ENCODE data around the gene CSMD2.

Gene CSMD2

DNA sequence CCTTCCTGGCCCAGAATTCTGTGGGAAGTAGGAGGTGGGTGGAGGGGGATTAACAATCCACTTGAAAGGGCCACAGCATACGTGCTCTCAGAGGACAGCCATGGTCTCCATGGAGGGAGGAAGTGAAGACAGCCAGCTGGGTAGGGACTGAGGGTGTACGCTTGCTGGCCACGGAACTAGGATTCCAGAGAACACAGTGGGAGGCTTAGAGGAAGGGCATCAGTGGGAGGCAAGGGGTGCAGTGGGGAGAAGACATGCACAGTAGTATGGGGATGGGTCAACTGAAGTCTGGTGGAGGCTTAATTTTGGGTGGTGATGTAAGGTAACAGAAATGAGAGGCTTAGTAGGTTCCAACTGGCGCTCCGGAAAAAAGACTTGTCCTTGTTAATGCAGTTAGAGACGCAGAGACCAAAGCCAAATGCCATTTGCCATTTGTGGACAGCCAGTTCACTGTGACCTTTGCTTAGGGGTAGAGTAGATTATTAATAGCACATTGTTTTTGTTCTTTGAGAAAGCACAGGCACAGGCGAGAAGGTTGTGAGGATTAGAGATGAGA, 589.6 kb downstream of the CSMD2 start:
- DNase-seq, result no peak

DNA sequence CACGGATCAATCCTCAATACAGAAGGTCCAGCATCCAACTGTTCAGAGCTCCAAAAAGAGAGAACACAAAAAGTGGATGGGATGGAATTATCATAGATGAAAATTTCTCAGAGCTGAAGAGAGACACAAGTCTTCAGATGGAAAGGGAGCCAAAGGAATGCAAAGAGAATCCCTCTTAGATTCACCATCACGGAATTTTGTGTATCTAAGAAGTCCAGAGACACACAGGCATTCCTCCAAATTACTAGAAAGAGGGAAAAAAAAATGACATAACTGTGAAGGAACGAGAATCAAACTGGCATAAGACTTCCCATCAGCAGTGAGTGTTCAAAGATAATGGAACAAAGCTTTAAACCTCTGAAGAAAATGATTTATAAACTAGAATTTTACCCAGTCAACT, 591.4 kb downstream of the CSMD2 start:
- no peak for DNase-seq

DNA sequence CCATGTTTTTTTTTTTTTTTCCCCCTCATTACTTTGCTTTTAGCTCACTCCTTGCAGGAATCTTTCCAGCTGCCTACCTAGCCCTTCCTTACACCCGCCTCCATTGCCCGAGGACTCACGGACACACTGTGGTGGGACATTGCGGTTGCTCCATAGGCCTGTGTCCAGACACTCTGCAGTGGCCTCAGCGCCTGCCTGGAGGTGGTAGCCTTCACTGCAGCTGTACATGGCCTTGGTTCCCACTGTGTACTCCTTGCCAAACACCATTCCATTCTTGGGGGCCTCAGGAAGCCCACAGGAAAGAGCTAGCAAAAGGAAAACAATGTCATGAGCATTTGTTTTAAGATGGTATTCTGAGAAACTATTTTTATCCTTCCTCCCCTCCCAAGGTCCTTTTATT, 592.6 kb downstream of the CSMD2 start:
- no peak for DNase-seq

DNA sequence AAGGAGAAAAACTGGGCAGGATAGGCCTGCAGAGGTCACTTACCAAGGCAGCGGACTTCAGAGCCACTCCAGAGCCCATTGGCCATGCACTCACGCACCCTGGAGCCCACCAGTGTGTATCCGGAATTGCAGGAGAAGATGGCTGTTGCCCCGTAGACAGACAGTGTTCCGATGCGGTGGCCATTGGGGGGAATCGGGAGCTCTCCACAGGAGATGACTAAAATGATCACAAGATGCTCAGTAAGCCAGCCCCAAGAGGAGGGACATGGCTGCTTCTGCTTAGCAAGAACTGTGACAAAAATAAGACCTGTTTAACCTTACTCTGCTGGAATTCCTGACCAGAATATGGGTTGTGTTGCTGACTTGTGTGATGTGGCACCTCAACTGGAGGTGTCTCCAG, 595.7 kb downstream of the CSMD2 start:
- no peak for DNase-seq

DNA sequence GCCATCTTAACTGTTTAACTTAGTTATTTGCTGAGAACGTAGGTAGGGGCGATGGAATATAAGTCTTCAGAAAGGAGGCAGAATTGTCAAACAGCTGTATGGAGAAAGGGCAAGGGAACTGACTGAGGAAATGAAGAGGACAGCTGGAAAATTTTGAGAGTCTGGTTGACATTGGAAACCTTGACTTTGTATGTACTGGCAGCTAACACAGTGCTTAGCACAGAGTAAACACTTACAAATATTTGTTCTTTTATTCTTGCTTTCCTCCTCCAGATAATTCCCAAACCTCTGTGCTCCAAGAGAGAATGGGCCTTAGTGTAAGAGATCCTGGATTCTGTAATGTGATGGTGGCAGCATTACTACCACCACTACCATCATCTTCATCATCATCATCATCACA, 601.3 kb downstream of the CSMD2 start:
- no peak for DNase-seq

DNA sequence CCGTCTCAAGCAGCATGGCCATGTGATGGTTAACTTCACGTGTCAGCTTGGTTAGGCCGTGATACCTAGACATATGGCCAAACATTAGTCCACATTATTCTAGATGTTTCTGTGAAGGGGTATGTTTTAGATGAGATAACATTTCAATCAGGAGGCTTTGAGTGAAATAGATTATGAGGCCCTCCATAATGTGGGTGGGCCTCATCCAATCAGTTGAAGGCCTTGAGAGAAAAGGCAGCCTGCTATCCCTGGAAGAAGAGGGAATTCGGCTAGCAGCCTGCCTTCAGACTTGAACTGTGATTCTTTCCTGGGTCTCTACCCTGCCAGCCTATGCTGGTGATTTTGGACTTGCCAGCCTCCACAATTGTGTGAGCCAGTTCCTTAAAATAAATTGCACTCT, 602.5 kb downstream of the CSMD2 start:
- DNase-seq, result no peak

DNA sequence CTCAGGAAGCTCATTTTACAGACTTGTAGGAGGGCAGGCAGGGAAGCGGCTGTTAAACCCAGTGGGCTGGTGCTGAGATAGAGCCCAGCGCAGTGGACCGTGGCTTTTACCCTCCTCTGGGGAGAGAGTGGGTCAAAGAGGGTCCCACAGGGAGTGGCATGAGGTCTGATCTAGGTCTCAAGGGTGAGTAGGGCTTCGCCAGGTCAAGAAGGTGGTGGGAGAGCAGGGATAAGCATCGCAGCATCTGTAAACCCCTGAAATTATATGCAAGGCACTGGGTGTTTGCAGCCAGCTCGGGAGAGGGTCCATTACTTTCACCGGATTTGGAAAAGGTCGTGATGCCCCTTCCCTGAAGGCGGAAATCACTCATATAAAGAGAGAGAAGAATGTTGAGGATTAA, 603.5 kb downstream of the CSMD2 start:
- no peak for DNase-seq

DNA sequence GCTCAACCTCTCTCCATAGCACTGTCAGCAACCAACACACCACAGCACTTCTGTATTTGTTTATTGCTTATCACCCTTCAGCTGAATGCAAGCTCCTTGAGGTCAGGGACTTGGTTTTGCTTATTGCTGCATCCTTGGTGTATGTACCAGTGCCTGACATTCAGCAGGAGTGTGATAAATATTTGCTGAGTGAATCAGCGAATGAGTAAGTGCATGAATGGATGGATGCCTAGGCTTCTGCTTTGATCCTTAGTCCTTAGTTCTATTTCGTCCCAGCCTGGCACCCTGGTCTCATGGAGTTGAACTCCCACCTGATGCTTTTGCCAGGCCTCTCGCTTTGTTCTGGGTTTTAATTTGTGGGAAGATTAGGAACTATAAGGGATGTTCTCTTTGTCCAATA, 604.4 kb downstream of the CSMD2 start:
- DNase-seq, result no peak

DNA sequence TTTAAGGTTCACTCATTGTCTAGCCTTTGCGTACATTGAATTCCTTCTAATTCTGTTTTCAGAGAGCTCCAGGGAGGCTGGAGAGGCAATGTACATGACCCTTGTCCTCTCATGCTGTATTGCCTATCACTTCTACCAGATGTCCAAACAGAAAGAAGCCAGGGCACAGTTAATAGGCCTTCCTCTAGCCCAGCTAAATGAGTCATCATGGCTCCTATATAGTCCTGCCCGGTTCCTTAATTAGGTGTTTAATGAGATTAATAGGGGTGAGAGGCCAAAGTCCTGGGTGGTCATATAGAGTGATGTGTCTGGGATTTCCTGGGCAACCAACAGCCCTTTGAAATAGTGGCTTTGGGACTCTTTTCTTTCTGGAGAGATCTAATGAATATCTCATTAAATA, 616.3 kb downstream of the CSMD2 start:
- DNase-seq, result no peak

DNA sequence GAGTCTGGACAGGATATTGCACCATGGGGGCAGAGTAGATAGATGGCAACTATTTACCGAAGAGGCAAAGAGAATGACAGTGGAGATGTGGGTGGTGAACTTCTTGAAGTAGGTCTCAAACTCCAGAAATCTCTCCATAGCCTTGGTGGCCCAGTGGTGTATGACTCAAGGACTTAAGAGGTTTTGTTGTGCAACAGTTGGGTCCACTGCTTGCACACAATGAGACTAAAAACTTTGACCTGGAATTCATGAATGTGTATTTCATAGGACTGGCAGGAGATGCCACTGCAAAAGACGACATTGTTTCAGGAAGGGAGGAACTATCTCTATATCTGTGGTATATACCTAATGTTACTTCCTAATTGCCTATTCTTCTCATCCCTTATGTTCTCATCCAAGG, 616.7 kb downstream of the CSMD2 start:
- DNase-seq, result no peak

DNA sequence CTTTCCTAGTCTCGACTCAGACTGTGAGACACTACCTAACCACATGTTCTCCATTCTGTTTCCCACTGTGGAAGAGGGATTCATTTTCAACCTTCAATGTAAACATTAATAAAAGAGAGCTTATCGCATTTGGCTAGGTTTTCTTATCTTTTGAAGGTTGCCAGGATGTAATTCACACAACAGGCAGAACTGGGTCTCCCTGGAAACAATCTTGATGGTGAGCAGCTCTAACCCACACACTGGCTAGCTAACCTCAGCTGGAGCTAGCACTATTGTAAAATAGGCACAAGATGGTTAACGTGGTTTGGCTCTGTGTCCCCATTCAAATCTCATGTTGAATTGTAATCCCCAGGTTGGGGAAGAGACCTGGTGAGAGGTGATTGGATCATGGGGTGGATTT, 617.5 kb downstream of the CSMD2 start:
- DNase-seq, result no peak

DNA sequence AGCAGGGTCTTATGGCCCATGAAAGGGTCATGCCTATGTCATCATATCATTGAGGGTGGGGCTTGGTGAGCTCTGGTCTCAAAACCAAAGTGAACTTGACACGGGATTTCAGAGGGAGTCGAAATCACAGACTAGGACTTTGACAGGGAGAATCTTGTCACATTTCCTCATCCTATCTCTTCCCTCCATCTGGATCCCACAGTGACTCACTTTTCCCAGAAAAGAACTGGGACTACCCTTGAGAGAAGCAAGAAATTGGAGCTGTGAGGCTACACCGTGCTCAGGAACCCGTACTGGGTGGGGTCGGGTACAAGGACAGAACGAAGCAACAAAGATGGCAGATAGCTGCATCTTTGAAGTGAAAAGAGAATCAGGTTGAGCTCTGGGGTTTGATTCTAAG, 623.1 kb downstream of the CSMD2 start:
- no peak for DNase-seq

DNA sequence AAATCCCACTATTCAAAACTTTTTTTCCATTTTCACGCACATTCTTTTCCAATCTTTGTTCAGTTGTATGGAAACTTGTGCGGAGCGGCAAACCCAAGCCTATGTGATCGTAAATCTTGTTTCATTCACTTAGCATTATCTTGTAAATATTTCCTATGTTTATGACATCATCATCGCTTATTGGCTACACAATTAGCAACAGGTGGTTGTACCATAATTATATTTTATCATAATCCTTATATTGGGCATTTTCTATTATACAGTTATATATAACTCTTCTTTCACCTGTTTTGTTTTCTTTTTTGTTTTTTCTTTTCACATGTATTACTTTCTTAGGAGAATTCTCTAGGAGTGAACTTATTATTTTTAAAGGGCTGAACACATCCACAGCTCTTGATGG, 627.1 kb downstream of the CSMD2 start:
- DNase-seq, result no peak

DNA sequence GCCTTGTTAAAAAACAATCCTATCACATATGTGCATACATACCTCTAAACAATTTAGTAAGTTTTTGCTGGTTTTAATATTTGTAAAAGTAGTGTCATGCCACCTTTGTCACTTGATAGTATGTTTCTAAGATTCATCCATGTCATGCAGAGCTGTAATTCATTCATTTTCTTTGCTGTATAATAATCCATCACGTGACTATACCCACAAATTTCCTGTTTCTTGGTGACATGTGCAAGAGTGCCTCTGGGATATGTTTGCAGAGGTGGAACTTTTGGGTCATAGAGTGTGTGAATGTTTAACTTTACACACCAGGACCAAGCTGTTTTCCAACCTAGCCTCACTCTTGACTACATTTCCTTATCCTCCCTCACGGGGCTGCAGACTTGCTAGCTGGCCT, 629.7 kb downstream of the CSMD2 start:
- no peak for DNase-seq

DNA sequence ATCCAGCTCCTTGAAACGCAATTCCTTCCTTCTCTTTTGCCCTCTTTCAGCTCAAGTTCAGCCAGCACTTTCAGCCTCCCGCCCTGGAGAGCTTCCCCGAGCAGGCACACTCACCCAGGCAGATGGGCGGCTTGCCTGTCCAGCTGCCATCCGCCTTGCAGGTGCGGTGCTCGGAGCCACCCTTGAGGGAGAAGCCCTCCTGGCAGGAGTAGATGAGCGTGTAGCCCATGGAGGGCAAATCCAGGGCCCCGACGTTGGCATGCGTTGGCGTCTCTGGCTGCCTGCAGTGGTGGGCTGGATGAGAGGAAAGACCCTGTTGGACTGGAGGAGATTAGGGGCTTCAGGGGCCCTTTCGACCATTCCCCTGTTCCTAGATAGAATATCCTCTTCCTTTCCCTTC, 632.1 kb downstream of the CSMD2 start:
- DNase-seq, result no peak

DNA sequence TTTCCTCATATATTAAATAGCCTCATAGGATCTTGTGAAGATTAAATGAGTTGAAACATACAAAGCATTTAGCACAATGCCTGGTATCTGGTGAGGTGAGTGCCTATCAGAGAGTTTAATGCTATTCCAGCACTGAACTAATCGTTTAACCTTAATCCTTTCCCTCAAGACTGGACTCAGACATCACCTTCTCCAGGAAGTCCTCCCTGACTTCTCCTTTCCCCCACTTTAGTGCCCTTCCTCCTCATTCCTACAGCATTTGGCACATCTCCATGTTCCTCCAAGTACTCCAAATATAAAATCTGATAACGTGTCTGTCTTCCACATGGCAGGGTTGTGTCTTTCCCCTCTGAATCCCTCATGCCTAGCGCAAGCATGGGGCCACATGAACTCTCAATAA, 632.8 kb downstream of the CSMD2 start:
- no peak for DNase-seq

DNA sequence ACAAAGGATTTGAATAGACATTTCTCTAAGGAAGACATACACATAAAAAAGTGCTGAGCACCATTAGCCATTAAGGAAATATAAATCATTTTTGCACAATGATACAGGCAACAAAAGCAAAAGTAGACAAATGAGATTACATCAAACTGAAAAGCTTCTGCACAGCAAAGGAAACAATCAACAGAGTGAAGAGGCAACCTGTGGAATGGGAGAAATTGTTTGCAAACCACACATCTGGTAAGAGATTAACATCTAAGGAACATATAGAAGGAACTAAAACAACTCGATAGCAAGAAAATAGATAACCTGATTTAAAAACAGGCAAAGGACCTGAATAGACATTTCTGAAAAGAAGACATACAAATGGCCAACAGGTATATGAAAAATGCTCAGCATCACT, 635.1 kb downstream of the CSMD2 start:
- no peak for DNase-seq

DNA sequence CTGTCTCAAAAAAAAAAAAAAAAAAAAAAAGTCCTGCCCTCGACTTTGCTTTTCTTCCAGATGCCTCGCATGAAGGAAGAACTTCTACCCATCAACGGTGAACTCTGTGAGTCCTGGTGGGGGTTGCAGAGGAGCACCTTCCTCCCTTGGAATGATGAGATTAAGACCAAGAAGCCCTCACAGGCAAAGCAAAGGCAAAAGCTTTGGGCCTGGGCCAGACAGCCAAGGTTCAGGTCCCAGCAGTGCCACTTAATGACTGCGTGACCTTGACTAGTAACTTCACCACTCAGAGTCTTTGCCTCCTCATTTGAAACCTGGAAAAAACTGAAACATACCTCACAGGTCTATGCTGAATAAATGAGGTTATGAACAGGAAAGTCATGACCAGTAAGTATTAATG, 637.1 kb downstream of the CSMD2 start:
- no peak for DNase-seq

DNA sequence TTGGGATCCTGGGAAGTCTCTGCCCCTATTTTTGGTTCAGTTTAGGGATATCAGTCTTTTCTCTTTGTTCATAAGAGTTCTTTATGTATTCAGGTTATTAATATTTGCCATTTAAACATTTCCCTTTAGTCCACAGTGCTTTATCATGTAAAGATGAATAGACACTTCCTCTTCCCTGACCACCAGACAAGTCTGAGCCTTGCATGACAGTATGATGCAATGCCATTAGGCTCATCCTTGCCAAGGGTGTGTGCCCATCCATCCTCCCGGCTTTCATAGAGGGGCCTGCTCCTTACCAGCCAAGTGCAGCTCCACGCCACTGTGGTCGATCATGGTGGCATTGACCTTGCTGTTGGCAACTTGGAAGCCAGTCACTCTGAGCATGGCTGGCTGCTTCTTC, 640.4 kb downstream of the CSMD2 start:
- no peak for DNase-seq

DNA sequence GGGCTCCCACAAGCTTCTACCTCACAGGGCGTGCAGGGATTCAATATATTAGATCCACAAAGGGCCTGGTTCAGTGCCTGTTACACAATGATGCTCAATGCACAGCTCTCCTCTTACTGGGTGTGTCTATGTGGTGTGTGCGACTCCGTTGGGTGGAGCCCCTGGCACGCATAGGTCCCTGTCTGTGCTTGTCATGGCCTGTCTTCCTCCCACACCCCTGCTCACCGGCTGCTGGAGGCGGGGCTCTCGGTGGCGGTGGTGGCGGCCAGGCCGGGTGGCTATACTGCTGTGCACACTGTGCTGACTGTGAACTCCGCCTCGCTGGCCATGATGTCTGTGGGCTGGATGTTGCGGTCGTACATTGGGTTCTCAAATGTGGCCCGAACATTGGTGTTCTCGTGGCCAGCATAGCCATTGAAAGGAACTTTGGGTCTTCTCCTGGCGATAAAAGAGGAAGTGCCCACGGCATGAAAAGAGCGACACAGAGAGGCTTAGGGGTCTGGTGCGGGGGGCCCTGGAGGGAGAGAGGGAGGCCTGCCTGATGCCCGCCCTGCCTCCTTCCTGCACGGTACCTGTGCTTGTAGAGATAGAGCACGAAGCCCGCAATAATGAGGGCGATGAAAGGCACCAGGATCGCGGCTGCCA, 645.7 kb downstream of the CSMD2 start:
- no peak for DNase-seq

DNA sequence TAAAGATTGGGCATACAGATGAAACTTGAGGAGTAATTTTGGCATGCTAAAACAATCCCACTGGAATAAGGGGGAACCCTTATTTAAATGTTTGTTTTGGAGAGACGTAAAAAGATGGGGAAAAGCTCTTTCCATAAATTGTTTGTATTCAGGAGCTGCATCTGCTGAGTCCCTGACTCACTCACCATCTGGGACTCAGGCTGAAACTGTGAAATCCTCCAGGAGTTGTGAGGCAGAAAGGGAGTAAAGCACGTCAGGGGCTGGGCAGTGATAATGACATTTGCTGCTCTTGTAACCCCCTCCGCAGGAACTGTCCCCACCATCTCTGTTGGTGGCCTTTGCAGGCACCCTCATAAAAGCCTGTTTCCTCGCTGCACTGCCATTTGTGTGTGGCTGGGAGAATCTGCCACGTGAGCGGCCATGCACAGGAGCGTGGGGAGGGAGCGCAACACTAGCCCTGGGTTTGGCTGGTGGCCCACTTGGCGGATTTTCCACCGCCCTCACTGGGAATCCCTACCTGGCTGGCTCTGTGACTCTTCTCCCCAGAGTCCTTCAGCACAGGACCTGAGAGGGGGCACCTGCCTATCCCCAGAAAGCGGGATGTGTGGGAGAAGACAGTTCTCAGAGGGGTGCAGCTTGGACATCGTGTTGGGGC, 647.3 kb downstream of the CSMD2 start:
- DNase-seq, result no peak

DNA sequence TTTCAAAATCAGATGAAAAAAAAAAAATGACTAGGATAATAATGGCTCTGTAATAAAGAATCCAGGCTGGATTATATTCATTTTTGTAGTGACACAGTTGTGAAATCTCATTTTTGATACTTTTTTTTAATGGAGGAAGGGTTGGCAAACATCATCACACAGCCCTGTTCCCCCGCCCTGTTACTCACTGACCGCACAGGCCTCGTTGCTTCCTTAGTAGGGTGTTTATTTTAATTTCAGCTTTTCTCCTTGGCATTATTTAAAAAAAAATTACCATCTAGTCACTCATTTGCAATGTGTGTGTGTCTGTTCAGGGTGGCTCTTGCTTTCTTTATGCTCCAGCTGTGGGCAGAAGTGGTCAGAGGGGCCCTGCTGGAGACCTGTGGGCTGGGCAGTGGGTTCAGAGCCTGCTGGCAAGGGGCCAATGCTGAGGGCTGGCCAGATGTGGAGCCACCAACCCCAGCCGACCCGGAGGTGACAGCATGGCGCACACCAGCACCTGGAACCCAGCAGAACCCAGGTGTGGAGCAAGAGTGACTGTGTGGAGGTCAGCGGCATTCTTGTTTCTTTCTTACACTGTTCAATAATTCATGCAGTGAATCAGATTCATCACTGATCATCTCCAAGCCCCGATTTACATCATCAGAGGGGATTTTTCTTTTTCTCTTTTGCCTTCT, 648.0 kb downstream of the CSMD2 start:
- no peak for DNase-seq

DNA sequence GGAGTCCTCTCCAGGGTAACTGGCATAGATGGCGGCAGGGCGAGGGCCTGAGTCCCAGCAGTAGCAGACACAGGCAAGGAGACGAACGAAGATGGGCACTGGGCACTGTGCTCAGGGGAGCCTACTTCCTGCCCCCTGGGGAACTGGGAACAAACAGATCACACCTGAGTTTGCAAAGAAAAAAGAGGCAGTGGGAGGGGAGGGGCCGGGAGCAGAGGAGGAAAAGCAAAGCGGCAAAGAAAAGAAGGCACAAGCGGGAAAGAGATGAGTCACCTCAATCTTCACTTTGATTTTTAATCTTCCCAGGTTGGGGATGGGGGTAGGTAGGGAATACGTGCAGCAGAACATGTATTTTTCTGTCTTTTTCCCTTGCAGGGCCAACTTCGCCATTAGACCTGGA, 648.6 kb downstream of the CSMD2 start:
- no peak for DNase-seq

DNA sequence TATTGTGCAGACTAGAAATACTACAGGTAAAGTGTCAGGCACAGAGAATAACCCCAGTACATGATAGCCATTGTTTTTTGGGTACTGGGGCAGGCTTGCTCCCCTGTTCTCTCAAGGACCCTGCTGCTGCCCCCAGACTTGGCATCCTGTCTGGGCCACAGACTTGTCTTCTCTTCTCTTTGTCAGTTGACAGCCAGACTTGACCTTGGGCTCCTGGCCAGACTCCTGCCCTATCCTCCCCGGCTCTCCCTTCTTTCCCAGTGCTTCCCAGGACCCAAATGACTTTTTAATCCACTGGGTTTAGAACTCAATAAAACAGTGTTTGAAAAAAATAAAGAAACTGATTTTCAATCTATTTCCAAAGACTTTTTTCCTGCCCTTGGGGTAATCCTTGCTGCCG, 649.4 kb downstream of the CSMD2 start:
- DNase-seq, result no peak
